ENCODE measurements around the gene PGD.
A peak's percentile ranks its signal among the peaks of the same experiment; 100 is the strongest.

DNA sequence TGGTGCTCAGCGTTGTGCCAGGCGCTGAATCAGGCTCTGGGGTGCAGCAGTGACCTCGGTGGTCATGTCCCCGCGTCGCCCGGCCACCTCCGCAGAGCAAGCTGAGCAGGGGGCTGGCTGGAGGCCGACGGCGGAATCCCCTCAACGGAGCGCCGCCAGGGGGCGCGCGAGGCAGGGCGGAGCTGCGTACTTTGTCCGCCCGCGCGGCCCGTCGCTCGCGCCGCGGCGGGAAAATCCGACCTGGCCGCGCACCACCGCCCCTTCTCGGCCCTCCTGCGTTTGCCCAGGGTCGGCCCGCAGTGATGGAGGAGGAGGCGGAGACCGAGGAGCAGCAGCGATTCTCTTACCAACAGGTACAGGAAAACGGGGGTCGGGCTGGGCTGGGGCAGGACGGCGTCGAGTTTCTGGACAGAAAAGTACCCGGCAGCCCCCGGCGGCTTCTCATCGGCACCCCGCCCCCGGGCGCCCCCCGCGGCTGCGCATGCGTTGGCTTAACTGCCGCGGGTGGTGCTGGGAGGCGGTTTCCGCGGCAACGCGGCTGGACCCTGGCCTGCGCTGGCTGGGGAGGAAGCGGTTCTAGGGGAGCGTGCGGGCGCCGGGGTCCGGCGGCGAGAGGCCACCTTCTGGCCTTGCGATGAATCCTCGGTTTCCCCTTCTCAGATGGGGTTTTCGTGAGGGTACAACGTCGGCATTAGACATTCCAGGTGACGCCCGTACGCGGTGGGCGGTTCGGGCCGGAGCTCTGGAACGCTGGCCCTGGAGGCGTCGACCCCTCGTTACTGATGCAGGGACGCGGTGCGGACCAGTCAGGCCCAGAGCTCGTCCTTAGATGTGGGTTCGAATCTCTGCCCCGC lies 31.6 kb downstream of the PGD start, which contains the start of gene CENPS:
- TF ChIP-seq, protein P1, sequence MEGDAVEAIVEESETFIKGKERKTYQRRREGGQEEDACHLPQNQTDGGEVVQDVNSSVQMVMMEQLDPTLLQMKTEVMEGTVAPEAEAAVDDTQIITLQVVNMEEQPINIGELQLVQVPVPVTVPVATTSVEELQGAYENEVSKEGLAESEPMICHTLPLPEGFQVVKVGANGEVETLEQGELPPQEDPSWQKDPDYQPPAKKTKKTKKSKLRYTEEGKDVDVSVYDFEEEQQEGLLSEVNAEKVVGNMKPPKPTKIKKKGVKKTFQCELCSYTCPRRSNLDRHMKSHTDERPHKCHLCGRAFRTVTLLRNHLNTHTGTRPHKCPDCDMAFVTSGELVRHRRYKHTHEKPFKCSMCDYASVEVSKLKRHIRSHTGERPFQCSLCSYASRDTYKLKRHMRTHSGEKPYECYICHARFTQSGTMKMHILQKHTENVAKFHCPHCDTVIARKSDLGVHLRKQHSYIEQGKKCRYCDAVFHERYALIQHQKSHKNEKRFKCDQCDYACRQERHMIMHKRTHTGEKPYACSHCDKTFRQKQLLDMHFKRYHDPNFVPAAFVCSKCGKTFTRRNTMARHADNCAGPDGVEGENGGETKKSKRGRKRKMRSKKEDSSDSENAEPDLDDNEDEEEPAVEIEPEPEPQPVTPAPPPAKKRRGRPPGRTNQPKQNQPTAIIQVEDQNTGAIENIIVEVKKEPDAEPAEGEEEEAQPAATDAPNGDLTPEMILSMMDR (conservative IDR thresholded peaks at IDR 0.05) = peak; percentile 99
- TF ChIP-seq ZFX (IDR thresholded peaks at IDR 0.05) = peak; percentile 62; the same call in 1 of the 2 replicates

Data from C4-2B (cell line).